IPS-20b (cell line): ENCODE results near the gene TNFRSF21.
"Not testable (repeated sequence)": the region's sequence is repeated elsewhere in the genome, so short reads cannot be mapped to it uniquely, and the experiment has no call there.

Source experiments
- H3K27ac ChIP-seq: one replicate; pipeline ENCODE4 v1.5.1; 2013; ENCODE audit warnings: low read length
- H3K27me3 ChIP-seq: 2 replicates; pipeline ENCODE4 v1.6.1; 2013; ENCODE audit warnings: mild to moderate bottlenecking, low read length, inconsistent platforms; ENCODE audit not compliant: insufficient read depth
- H3K36me3 ChIP-seq: 2 replicates; pipeline ENCODE4 v1.6.1; 2013; ENCODE audit warnings: low read depth, mild to moderate bottlenecking, inconsistent platforms, low read length, moderate library complexity; ENCODE audit not compliant: insufficient read depth
- H3K4me1 ChIP-seq: 2 replicates; pipeline ENCODE4 v1.6.1; 2013; ENCODE audit warnings: mild to moderate bottlenecking, control low read depth, inconsistent platforms, low read length, moderate library complexity; ENCODE audit not compliant: insufficient read depth
- H3K4me3 ChIP-seq: 2 replicates; pipeline ENCODE4 v1.5.1; 2013; ENCODE audit warnings: mild to moderate bottlenecking, low read length, inconsistent platforms
- H3K9ac ChIP-seq: 2 replicates; pipeline ENCODE4 v1.6.1; 2013; ENCODE audit warnings: low read depth, mild to moderate bottlenecking, inconsistent platforms, low read length, moderate library complexity
- H3K9me3 ChIP-seq: 2 replicates; pipeline ENCODE4 v1.6.1; 2013; ENCODE audit warnings: mild to moderate bottlenecking, low read depth, low read length, inconsistent platforms; ENCODE audit not compliant: insufficient read depth

Gene TNFRSF21

DNA sequence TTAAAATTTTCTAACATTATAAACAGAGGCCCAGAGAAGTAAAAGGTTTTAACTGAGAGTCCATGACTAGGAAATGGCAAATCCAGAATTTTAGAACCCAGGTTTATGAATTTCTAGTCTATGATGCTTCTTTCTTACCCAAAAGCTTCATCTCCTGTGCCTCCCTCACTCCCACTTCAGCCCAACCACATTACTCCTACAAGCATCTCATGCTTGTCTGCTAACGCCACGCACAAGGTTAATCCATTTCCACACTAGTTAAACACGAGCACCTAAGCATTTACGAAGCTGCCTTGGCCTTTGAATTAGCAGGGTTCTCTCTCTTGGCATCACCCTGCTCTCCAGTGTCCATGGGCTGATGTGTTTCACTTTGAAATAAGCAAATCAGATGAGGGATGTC, 32.0 kb downstream of the TNFRSF21 start:
- Histone ChIP-seq H3K27ac (no peak overlapping the region), H3K4me3 (no peak overlapping the region), H3K36me3 (peaks cover 53% of the 10 kb centered on the region), H3K27me3 (no peaks in the 10 kb centered on the region), H3K9ac (no peak overlapping the region), H3K4me1 (no peaks in the 10 kb centered on the region), H3K9me3 (no peaks in the 10 kb centered on the region)

DNA sequence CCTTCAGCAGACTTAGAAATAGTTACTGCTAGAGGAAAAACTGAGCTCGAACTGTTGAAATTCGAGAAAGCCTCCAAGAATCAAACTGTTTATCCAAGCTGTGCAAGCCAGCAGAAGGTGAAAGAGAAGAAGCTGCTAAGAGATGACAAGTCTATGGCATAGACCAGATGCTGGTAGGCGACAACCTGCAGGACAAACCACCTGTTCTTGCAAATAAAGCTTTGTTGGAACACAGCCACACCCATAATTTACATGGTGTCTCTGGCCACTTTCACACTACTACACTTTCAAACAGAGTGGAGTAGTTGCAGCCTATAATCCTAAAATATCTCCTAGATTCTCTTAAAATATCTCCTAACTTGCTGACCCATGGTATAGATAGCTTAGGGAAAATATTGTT, 33.3 kb downstream of the TNFRSF21 start:
- H3K4me1 ChIP-seq, result no peaks in the 10 kb centered on the region
- no peak overlapping the region for H3K4me3 ChIP-seq
- no peak overlapping the region for H3K9ac ChIP-seq
- no peak overlapping the region for H3K27ac ChIP-seq
- H3K9me3 ChIP-seq, result no peaks in the 10 kb centered on the region
- peaks cover 48% of the 10 kb centered on the region for H3K36me3 ChIP-seq
- no peaks in the 10 kb centered on the region for H3K27me3 ChIP-seq

DNA sequence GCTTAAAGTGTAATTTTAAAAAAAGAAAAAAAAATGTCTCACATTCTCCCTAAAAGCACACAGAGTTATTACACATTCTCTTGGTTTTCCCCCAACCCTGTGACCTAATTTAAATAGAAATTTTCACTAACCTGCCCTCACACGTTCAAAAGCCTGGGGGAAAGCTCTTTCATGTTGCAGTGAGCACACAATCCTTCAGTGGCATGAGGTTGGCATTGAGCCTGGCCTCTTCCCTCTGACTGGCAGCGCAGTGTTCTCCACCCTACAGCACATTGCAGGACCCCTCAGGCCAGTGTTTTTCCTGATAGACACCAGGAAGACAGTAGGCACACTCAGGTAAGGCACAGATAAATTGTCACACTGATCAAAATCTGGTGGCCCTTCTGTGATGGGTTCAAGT, 34.1 kb downstream of the TNFRSF21 start:
- H3K27me3 ChIP-seq, result no peaks in the 10 kb centered on the region
- H3K27ac ChIP-seq, result no peak overlapping the region
- no peak overlapping the region for H3K4me3 ChIP-seq
- H3K36me3 ChIP-seq, result peaks cover 45% of the 10 kb centered on the region
- H3K9me3 ChIP-seq, result no peaks in the 10 kb centered on the region
- H3K9ac ChIP-seq, result no peak overlapping the region
- no peaks in the 10 kb centered on the region for H3K4me1 ChIP-seq

- H3K4me3 ChIP-seq, H3K27ac ChIP-seq, H3K27me3 ChIP-seq, H3K9ac ChIP-seq, H3K9me3 ChIP-seq, H3K4me1 ChIP-seq: not testable (repeated sequence)
- peaks cover 40% of the 10 kb centered on the region for H3K36me3 ChIP-seq
These were observed 34.6 kb downstream of the TNFRSF21 start for GRCh38 chr6:47275132-47275531.

DNA sequence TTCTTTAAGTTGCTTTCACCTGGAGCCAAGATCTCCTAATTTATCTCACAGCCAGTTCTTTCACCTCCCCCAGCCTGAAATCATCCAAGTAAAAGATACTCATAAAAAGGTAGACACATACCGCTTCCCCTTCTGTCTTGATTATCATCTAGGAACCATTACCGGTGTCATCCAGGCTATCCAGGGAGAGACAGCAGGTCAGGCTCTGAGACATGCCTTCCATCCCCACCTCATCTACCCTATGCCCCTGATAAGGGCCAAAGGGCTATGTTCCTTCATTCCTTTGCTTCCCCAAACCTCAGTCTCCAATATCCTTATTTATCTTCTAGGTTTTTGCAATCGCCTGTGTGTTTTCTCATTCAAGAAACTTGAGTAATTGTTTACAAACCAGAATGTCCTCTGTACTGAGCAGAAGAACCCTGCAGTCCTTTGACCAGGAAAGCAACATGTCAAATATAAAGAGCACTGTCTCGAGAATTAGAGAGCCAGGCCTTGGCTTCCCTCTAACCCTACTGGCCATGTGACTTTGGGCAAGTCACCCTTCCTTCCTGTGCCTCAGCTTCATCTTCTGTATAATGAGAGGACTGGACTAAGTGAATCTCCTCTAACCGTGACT, 41.0 kb downstream of the TNFRSF21 start:
- H3K27me3 ChIP-seq, result no peaks in the 10 kb centered on the region
- no peak overlapping the region for H3K9ac ChIP-seq
- no peaks in the 10 kb centered on the region for H3K9me3 ChIP-seq
- H3K36me3 ChIP-seq, result peaks cover 27% of the 10 kb centered on the region
- peaks cover 9% of the 10 kb centered on the region for H3K4me1 ChIP-seq
- H3K27ac ChIP-seq, result no peak overlapping the region
- H3K4me3 ChIP-seq, result no peak overlapping the region

GRCh38 chr6:47267301-47267700, 42.4 kb downstream of the TNFRSF21 start:
- Histone ChIP-seq H3K9ac (no peak overlapping the region), H3K4me1 (peaks cover 9% of the 10 kb centered on the region), H3K27me3 (no peaks in the 10 kb centered on the region), H3K36me3 (peaks cover 27% of the 10 kb centered on the region), H3K9me3 (no peaks in the 10 kb centered on the region), H3K4me3 (no peak overlapping the region), H3K27ac (no peak overlapping the region)

DNA sequence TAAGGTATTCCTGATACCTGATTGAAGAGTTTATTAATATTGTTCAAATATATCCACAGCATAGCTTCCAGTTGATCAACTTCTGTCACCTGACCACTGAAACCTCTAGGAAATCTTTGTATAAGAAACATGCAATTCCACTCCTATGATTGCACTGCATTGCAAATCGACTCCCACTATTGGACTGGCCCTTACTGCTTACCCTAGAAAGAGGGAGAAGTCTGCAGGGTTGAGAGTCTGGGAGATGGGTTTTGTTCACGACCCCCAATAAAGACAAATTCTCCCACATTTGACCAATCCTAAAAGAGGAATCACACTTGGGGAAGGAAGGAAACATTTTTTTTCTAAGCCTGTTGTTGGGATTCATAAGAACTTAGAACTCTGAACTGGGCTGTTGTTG, 43.7 kb downstream of the TNFRSF21 start:
- H3K4me3 ChIP-seq, result no peak overlapping the region
- no peaks in the 10 kb centered on the region for H3K9me3 ChIP-seq
- no peak overlapping the region for H3K27ac ChIP-seq
- H3K36me3 ChIP-seq, result peaks cover 27% of the 10 kb centered on the region
- H3K27me3 ChIP-seq, result no peaks in the 10 kb centered on the region
- peaks cover 9% of the 10 kb centered on the region for H3K4me1 ChIP-seq
- no peak overlapping the region for H3K9ac ChIP-seq

DNA sequence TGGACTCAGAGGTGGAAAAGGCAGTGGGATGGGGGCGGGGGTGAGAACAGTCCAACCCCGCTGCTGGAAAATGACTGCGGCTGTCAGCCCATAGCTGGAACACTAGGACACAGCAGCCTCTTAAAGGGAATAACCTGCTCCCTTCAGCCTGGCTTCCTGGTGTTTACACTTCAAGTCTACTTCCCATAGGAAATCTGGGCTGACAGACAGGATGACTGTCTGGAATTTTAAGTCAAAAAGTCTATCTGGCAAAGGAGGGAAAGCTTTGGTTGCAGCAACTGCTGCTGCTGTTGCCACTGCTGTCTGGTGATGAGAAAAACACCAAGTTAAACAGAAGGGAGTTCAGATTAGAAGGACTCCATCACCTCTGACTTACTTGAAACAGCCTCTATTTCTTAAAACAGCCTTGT, 44.9 kb downstream of the TNFRSF21 start:
- Histone ChIP-seq H3K27ac (no peak overlapping the region), H3K9ac (no peak overlapping the region), H3K36me3 (peaks cover 26% of the 10 kb centered on the region), H3K9me3 (no peaks in the 10 kb centered on the region), H3K4me3 (no peak overlapping the region), H3K4me1 (peaks cover 9% of the 10 kb centered on the region), H3K27me3 (no peaks in the 10 kb centered on the region)

- no peak overlapping the region for H3K9ac ChIP-seq
- H3K4me1 ChIP-seq, result peaks cover 7% of the 10 kb centered on the region
- peaks cover 30% of the 10 kb centered on the region for H3K36me3 ChIP-seq
- H3K9me3 ChIP-seq, result no peaks in the 10 kb centered on the region
- no peak overlapping the region for H3K27ac ChIP-seq
- H3K4me3 ChIP-seq, result no peak overlapping the region
- H3K27me3 ChIP-seq, result no peaks in the 10 kb centered on the region
These were observed 46.4 kb downstream of the TNFRSF21 start for GRCh38 chr6:47263268-47263667.

DNA sequence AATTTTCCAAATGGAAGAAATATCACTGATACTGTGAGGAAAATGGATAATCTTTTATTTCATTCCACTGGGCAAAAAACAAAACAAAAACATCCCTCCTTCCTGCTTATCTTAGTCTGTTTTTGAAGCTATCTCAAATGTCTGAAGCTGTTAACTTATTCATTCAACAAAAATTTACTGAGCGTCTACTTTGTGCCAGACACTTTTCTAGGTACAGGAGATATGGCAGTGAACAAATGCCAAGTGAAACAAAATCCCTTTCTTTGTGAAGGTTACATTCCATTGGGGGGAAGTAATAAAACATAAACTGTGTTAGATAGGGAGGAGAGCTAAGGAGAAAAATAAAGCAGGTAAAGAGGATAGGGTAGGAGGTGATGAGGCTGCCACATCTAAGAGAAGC, 47.5 kb downstream of the TNFRSF21 start:
- peaks cover 27% of the 10 kb centered on the region for H3K36me3 ChIP-seq
- no peaks in the 10 kb centered on the region for H3K27me3 ChIP-seq
- no peak overlapping the region for H3K9ac ChIP-seq
- no peaks in the 10 kb centered on the region for H3K9me3 ChIP-seq
- no peak overlapping the region for H3K4me3 ChIP-seq
- peaks cover 4% of the 10 kb centered on the region for H3K4me1 ChIP-seq
- no peak overlapping the region for H3K27ac ChIP-seq

GRCh38 chr6:47261191-47261590, 48.5 kb downstream of the TNFRSF21 start:
- Histone ChIP-seq H3K27ac (no peak overlapping the region), H3K4me1 (no peaks in the 10 kb centered on the region; the same call in 1 of the 2 replicates), H3K4me3 (no peak overlapping the region), H3K36me3 (peaks cover 36% of the 10 kb centered on the region), H3K9me3 (no peaks in the 10 kb centered on the region), H3K9ac (no peak overlapping the region), H3K27me3 (no peaks in the 10 kb centered on the region)

DNA sequence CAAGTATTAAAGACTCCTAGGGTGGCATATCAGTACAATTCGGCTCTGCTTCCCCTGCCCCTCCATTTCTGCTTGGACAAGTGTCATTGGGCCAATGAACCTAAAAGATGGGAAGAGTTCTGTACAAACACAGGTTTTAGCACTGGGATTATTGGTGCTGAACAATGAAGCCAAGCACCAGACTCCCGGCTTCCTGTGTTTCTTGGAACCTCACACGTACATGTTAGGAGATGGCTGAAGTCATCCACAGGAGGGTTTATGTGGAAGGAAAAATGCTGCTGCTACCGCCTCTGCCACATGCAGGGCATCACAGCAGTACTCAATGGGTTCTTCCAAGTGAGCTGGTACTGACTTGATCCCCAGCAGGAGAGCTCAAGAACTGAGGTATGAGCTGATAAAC, 49.7 kb downstream of the TNFRSF21 start:
- Histone ChIP-seq H3K9me3 (no peaks in the 10 kb centered on the region), H3K4me3 (no peak overlapping the region), H3K27ac (no peak overlapping the region), H3K27me3 (no peaks in the 10 kb centered on the region), H3K4me1 (no peaks in the 10 kb centered on the region), H3K36me3 (peaks cover 35% of the 10 kb centered on the region), H3K9ac (no peak overlapping the region)
